Right lobe of liver (tissue), 4 donors: ENCODE data around the gene GP5.
A peak's percentile ranks its signal among the peaks of the same experiment; 100 is the strongest.

Experiments
- POLR2A ChIP-seq: fragments of 450-650 bp; IDR thresholded peaks from one replicate; pipeline ENCODE4 v1.6.1; 2017; ENCODE audit warnings: antibody characterized with exemption, mild to moderate bottlenecking
- TF ChIP-seq, protein P1 (sequence below), 4 donors: fragments of 200-600 bp in 3 of 4; fragments of 450-650 bp in 1 of 4; IDR thresholded peaks; one replicate each; pipeline versions ENCODE4 v1.5.1 to v1.8.0; 2016 to 2022; ENCODE audit warnings: antibody characterized with exemption in 4 of 4, mild to moderate bottlenecking in 2 of 4
- donor health status: DM: no; HTN: no; CAD: no.
- donor health status: DM: no; HTN: no; CAD: no.
- donor health status: DM: no; HTN: yes; CAD: no.

DNA sequence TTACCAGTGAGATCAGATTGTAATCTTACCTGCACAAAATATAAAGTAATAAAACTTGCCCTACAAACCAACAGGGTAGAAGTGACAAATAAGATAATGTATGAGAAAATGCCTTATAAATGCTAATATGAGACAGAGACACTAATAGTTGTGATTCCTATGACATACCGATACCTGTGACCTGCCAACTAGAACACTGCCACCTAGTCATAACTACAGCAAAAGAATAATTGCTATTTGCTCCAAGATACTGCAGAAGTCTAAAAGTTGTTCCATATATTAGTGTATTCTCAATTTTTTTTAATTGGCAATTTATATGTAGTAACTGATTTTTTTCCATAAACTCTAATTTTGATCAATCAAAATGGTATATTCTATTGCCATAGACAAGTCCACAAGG lies 25.3 kb upstream of the GP5 start:
- TF ChIP-seq, protein P1, sequence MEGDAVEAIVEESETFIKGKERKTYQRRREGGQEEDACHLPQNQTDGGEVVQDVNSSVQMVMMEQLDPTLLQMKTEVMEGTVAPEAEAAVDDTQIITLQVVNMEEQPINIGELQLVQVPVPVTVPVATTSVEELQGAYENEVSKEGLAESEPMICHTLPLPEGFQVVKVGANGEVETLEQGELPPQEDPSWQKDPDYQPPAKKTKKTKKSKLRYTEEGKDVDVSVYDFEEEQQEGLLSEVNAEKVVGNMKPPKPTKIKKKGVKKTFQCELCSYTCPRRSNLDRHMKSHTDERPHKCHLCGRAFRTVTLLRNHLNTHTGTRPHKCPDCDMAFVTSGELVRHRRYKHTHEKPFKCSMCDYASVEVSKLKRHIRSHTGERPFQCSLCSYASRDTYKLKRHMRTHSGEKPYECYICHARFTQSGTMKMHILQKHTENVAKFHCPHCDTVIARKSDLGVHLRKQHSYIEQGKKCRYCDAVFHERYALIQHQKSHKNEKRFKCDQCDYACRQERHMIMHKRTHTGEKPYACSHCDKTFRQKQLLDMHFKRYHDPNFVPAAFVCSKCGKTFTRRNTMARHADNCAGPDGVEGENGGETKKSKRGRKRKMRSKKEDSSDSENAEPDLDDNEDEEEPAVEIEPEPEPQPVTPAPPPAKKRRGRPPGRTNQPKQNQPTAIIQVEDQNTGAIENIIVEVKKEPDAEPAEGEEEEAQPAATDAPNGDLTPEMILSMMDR (IDR thresholded peaks at IDR 0.05): peak in 1 of 4 donors; percentile 7
- no peak for TF ChIP-seq POLR2A
